Heart right ventricle (tissue), 16 donors: Measurements from ENCODE around the gene TXK. TPM values are rescaled to one million over a fixed set of nuclear protein-coding genes. Genes with fewer than 3 reads are reported as not detected.

ENCODE experiments used
- ATAC-seq, 8 donors: fragments of 200-7000 bp; cut with Tn5 transposase; one replicate each; pipeline ENCODE4 v1.9.1; 2020; ENCODE audit warnings: mild to moderate bottlenecking in 8 of 8, moderate library complexity in 8 of 8, moderate number of reproducible peaks in 1 of 8
- DNase-seq, 2 donors: peaks; one replicate each; pipeline ENCODE4 v3.0.0-alpha.2; 2020
- H3K27ac ChIP-seq, 10 donors: fragments of 200-600 bp; sonication (generic) in 2 of 10; one replicate each; pipeline versions ENCODE4 v1.5.0 to v1.8.0; 2020 to 2022; ENCODE audit warnings: mild to moderate bottlenecking in 3 of 10
- H3K27me3 ChIP-seq, 7 donors: fragments of 200-600 bp; one replicate each; pipeline ENCODE4 v1.8.0; 2021 to 2022; ENCODE audit warnings: mild to moderate bottlenecking in 2 of 7
- H3K36me3 ChIP-seq, 9 donors: fragments of 200-600 bp; sonication (generic) in 1 of 9; one replicate each; pipeline versions ENCODE4 v1.5.0 to v1.8.0; 2020 to 2022; ENCODE audit warnings: mild to moderate bottlenecking in 2 of 9
- H3K4me1 ChIP-seq, 9 donors: fragments of 200-600 bp; sonication (generic) in 1 of 9; one replicate each; pipeline versions ENCODE4 v1.5.0 to v1.8.0; 2020 to 2022; ENCODE audit warnings: mild to moderate bottlenecking in 4 of 9
- H3K4me3 ChIP-seq, 10 donors: fragments of 200-600 bp; sonication (generic) in 2 of 10; one replicate each; pipeline versions ENCODE4 v1.5.0 to v1.8.0; 2020 to 2022; ENCODE audit warnings: mild to moderate bottlenecking in 7 of 10, moderate library complexity in 2 of 10
- H3K9me3 ChIP-seq, 11 donors: fragments of 200-600 bp in 10 of 11; sonication (generic) in 2 of 11; one replicate each; pipeline versions ENCODE4 v1.5.0 to v1.8.0; 2013 to 2022; ENCODE audit warnings: mild to moderate bottlenecking in 2 of 11, control low read depth in 1 of 11, moderate library complexity in 1 of 11
- CTCF ChIP-seq, 9 donors: fragments of 200-600 bp; sonication (generic) in 2 of 9; IDR thresholded peaks; one replicate each; pipeline versions ENCODE4 v1.5.0 to v1.8.0; 2021 to 2022; ENCODE audit warnings: antibody characterized with exemption in 9 of 9, mild to moderate bottlenecking in 5 of 9, moderate library complexity in 1 of 9
- WGBS, 2 donors: extraction: QIAGEN DNeasy Blood & Tissue Kit; methylation state at CpG; one replicate each; pipeline ENCODE4 v1.1.7; 2013; ENCODE audit warnings: inconsistent platforms in 1 of 2; 5-methylcytosine and 5-hydroxymethylcytosine counted together
- intact Hi-C, 10 donors: fragments of 100-400 bp; cut with DNase I; formaldehyde crosslinking; loops; one replicate each; pipeline versions ENCODE4 v1.11.1 to v1.14.2; 2022
- polyA plus RNA-seq, 2 donors: library from polyadenylated mRNA; stranded (reverse); fragments of 200-250 nt; gene quantifications; one replicate each; pipeline ENCODE4 v1.2.3, GENCODE V29; 2013
- total RNA-seq, 10 donors: library from RNA; stranded (reverse); fragmentation: NEBNext Ultra II Directional in 3 of 10; extraction: Animal tissue kit (Norgen Biotek cat#: 25700) in 3 of 10; gene quantifications; one replicate each; pipeline versions ENCODE4 v1.2.1 to v1.2.4, GENCODE V29; 2021 to 2023
- donor health status: Arrhythmogenic right ventricular cardiomyopathy.
- donor health status: ischemic (EF 13 %, LVEDD 7.1; RV severe dilation, severe dysfunction).
- donor health status: healthy with polysubstance abuse.
- donor health status: DM: no; HTN: yes; CAD: no.
- donor health status: DM: no; HTN: no; CAD: no.
- donor health status: ischemic (EF 25% LVEDD 6.9; RV normal size, moderate dysfunction).
- donor health status: ischemic (EF 25% LVEDD 5.7; RV mildly dilated, moderate dysfunction).
- donor health status: healthy.
- donor health status: DM: yes; HTN: yes; CAD: no.
- donor health status: Ischemic cardiomyopathy.
- donor health status: ischemic (EF 35%, LVEDD 5.7; RV mildly dilated, moderate dysfunction).
- donor health status: nonischemic (EF 11% LVEDD 7.7; RV severe dilation, severe dysfunction).
- donor health status: DM: yes; HTN: yes; CAD: no.
- donor health status: PGD.
- donor health status: ischemic (EF 29% LVEDD 5.4; RV normal size, mild dysfunction).
- donor health status: nonischemic (EF 23%, LVEDD 6.1; RV moderate dilation, normal function).

TXK gene
- total and polyA plus RNA-seq, 12 donors, result 0.33 to 2.9 (median 0.85) TPM; not detected in 1

- TF ChIP-seq CTCF (IDR thresholded peaks at IDR 0.05), result no peak
- DNase-seq (no peak), ATAC-seq (no peak)
- no peak overlapping the region for H3K27ac ChIP-seq
- no peaks in the 10 kb centered on the region for H3K9me3 ChIP-seq
- intact Hi-C loops, result loop anchor here in 1 of 10 donors (10.0 kb wide), 1 partner anchor 117 kb away; the partner anchor contains the start of gene TEC
- peaks cover 0 to 7% (median 0%) of the 10 kb centered on the region in 9 donors for H3K4me1 ChIP-seq
- no peak overlapping the region for H3K4me3 ChIP-seq
- no peaks in the 10 kb centered on the region for H3K27me3 ChIP-seq
- H3K36me3 ChIP-seq, result peaks cover 0 to 38% (median 0%) of the 10 kb centered on the region in 9 donors
- 91 to 93% methylated on average over 1 of the region's 1 CpG for WGBS, 2 donors
Measured at GRCh38 chr4:48147621-48148020, 13.6 kb upstream of the TXK start.

GRCh38 chr4:48141048-48141447 is 7.0 kb upstream of the TXK start:
- Histone ChIP-seq H3K4me3 (no peak overlapping the region), H3K4me1 (peaks cover 0 to 4% (median 0%) of the 10 kb centered on the region in 9 donors), H3K36me3 (peaks cover 0 to 47% (median 0%) of the 10 kb centered on the region in 9 donors), H3K27me3 (no peaks in the 10 kb centered on the region), H3K9me3 (no peaks in the 10 kb centered on the region), H3K27ac (no peak overlapping the region)
- DNase-seq (no peak), ATAC-seq (peak in 2 of 8 donors; percentile 42 to 56)
- intact Hi-C loops, result loop anchor here in 2 of 10 donors (5.0 to 10.0 kb wide), 2 partner anchors 124 to 396 kb away; partner anchors contain the start of gene TEC (in 1 of the 2)
- peak; percentile 25 to 68 (median 60) for TF ChIP-seq CTCF (IDR thresholded peaks at IDR 0.05)
- 46 to 59% methylated on average over 2 of the region's 2 CpGs for WGBS, 2 donors

GRCh38 chr4:48139691-48140090 is 5.6 kb upstream of the TXK start:
- H3K4me3 ChIP-seq, result no peak overlapping the region
- WGBS, 2 donors, result 68 to 70% methylated on average over 3 of the region's 3 CpGs
- no peak for ATAC-seq
- H3K36me3 ChIP-seq, result peaks cover 0 to 54% (median 0%) of the 10 kb centered on the region in 9 donors
- H3K27ac ChIP-seq, result peak overlapping the region in 1 of 10 donors; percentile 21
- no peaks in the 10 kb centered on the region for H3K9me3 ChIP-seq
- no peak for DNase-seq
- TF ChIP-seq CTCF (IDR thresholded peaks at IDR 0.05), result no peak
- intact Hi-C loops, result loop anchor here in 4 of 10 donors (5.0 to 10.0 kb wide), 3 partner anchors 125 to 398 kb away; partner anchors contain the start of gene TEC (in 1 of the 4)
- H3K27me3 ChIP-seq, result no peaks in the 10 kb centered on the region
- peaks cover 0 to 4% (median 0%) of the 10 kb centered on the region in 9 donors for H3K4me1 ChIP-seq

GRCh38 chr4:48138936-48139335 is 4.9 kb upstream of the TXK start:
- ATAC-seq, result no peak

More at GRCh38 chr4:48138936-48139335, 4.9 kb upstream of the TXK start:
- Histone ChIP-seq H3K4me1 (peaks cover 0 to 6% (median under 1%) of the 10 kb centered on the region in 9 donors), H3K9me3 (no peaks in the 10 kb centered on the region), H3K27me3 (no peaks in the 10 kb centered on the region), H3K4me3 (no peak overlapping the region), H3K36me3 (peaks cover 0 to 47% (median 0%) of the 10 kb centered on the region in 9 donors), H3K27ac (peak overlapping the region in 1 of 10 donors; percentile 52)
- intact Hi-C loops, result loop anchor here in 2 of 10 donors (10.0 kb wide), 1 partner anchor 136 kb away; no protein-coding TSS in a partner anchor
- no peak for TF ChIP-seq CTCF (IDR thresholded peaks at IDR 0.05)
- DNase-seq, result no peak
- 82 to 85% methylated on average over 3 of the region's 3 CpGs for WGBS, 2 donors
